ENCODE measurements around the gene TP53BP2.

DNA sequence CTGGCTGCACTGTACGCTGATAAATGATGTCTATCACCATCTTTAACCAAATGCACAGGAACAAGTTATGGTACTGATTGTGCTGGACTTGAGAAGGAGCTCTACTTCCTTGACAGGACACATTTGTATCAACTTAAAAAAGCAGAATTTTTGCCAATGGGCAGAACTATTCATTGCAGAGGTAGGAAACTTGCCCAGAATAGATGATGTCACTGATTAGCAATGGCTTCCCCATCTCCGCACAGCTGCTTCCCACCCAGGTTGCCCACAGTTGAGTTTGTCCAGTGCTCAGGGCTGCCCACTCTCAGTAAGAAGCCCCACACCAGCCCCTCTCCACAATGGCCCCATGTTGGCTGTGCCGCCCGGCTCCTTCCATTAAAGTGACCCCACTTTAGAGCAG, 100.0 kb downstream of the TP53BP2 start:
- TF ChIP-seq EP300 (conservative IDR thresholded peaks at IDR 0.05; ENCODE audit: poor library complexity, severe bottlenecking) (no peak), EZH2 (IDR thresholded peaks at IDR 0.05; ENCODE audit: borderline replicate concordance, insufficient read depth, low read length, poor library complexity, severe bottlenecking) (no peak), TAF1 (IDR thresholded peaks at IDR 0.05; ENCODE audit: low read depth) (no peak)
- TF ChIP-seq, protein P1, sequence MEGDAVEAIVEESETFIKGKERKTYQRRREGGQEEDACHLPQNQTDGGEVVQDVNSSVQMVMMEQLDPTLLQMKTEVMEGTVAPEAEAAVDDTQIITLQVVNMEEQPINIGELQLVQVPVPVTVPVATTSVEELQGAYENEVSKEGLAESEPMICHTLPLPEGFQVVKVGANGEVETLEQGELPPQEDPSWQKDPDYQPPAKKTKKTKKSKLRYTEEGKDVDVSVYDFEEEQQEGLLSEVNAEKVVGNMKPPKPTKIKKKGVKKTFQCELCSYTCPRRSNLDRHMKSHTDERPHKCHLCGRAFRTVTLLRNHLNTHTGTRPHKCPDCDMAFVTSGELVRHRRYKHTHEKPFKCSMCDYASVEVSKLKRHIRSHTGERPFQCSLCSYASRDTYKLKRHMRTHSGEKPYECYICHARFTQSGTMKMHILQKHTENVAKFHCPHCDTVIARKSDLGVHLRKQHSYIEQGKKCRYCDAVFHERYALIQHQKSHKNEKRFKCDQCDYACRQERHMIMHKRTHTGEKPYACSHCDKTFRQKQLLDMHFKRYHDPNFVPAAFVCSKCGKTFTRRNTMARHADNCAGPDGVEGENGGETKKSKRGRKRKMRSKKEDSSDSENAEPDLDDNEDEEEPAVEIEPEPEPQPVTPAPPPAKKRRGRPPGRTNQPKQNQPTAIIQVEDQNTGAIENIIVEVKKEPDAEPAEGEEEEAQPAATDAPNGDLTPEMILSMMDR (IDR thresholded peaks at IDR 0.05; ENCODE audit: poor library complexity, severe bottlenecking): no peak

Data from neural cell (in vitro differentiated cells).